GM20000 (cell line): Measurements from ENCODE around the gene ZFAND3.

Source experiments
- DNase-seq: peaks from one replicate; pipeline ENCODE4 v3.0.0; 2012; ENCODE audit warnings: low spot score
- CTCF ChIP-seq: IDR thresholded peaks from 2 replicates; pipeline ENCODE4 v1.5.1; 2012; ENCODE audit warnings: mild to moderate bottlenecking, control low read depth; ENCODE audit errors: extremely low read depth, missing control alignments

ZFAND3 gene

GRCh38 chr6:37821446-37821845 lies 1.9 kb downstream of the ZFAND3 start:
- DNase-seq = no peak
- no peak for TF ChIP-seq CTCF

GRCh38 chr6:37822851-37823682 lies 3.5 kb downstream of the ZFAND3 start:
- no peak for DNase-seq
- no peak for TF ChIP-seq CTCF

DNA sequence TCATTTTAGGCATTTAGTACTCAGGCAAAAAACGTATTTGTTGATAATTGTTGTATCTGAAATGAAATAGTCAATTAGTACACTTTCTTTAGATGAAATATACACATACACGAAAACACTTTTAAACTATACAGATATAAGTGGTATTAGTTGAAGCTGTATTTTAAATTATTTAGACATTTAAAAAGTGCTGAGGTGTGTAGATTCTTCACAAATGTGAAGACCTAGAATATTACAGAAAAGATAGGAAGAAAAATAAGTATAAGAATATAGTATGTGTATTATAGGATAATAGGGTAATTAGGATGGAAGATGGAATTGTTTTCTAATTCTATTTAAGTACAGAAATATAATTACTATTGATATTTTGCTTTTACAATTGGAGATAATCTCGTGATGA lies 4.6 kb downstream of the ZFAND3 start:
- no peak for DNase-seq
- no peak for TF ChIP-seq CTCF

- no peak for DNase-seq
- no peak for TF ChIP-seq CTCF
Observed at GRCh38 chr6:37826188-37826587, 6.7 kb downstream of the ZFAND3 start.

DNA sequence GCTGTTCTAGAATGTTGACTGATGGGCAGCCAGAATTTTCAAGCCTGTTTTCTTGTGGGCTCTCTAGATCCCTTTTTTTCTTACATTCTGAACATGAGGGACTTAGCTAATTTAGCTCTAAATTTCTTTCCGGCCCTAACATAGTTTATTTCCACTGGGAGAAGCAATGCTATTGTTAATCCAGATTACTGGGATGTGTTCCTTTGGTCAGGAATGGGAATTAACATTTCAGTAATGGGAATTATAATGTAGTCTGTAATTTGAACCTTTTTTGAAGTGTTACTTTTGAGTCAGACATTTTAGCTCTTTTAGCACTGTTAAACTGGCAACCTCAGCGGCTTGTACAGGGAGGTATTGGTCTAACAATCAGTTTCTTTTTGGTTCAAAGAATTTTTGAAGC lies 7.5 kb downstream of the ZFAND3 start:
- TF ChIP-seq CTCF = no peak
- no peak for DNase-seq

DNA sequence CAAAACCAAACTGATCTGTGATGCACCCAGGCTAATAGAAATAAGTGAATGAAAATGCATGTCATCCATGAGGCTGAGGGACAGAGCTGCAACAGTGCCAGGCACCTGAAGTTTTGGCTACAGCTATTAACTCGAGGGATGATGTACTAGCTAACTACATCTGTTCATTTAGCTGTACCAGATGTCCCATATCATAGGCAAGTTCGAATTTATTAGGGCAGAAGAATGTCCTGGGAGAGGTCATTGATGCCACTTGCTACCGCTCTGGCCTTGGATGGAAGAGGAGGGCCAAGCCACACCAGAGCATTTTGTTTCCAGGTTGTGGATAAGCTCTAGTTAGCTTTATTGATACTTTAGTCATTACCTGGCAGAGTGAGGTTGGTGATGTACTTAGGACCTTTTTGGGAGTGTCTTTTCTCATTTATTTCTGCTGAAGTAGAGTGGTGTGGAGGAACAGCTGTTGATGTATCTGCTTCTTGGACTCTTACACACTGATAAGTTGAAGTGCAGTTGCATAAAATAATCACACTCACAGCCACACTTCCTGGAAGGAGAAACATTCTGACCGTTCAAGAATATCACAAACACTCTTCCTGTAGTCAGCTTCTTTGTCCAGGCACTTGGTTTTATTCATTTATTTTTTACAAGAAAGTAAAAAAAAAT lies 8.2 kb downstream of the ZFAND3 start:
- DNase-seq = no peak
- TF ChIP-seq CTCF = no peak

- peak; percentile 23 for DNase-seq
- TF ChIP-seq CTCF = no peak
Observed at GRCh38 chr6:37830225-37830624, 10.7 kb downstream of the ZFAND3 start.
